Measurements from ENCODE around the gene YBX1.
A peak's percentile ranks its signal among the peaks of the same experiment; 100 is the strongest.
"Not testable (repeated sequence)": the region's sequence is repeated elsewhere in the genome, so short reads cannot be mapped to it uniquely, and the experiment has no call there.

Gene YBX1

GRCh38 chr1:42676534-42677087 is 5.6 kb upstream of the YBX1 start:
- Histone ChIP-seq H3K27me3 (ENCODE audit: insufficient read depth, low read length) (no peaks in the 10 kb centered on the region), H3K9me3 (ENCODE audit: low read length) (no peaks in the 10 kb centered on the region), H3K4me3 (ENCODE audit: low read length) (no peak overlapping the region), H3K36me3 (ENCODE audit: insufficient read depth, low read length) (peaks cover 22% of the 10 kb centered on the region), H2AFZ (ENCODE audit: low read depth, low read length) (no peak overlapping the region), H3K4me1 (ENCODE audit: insufficient read depth, low read length) (peaks cover 18% of the 10 kb centered on the region)

- Histone ChIP-seq H3K9me3 (ENCODE audit: low read length) (no peaks in the 10 kb centered on the region), H2AFZ (ENCODE audit: low read depth, low read length) (no peak overlapping the region), H3K4me1 (ENCODE audit: insufficient read depth, low read length) (peaks cover 30% of the 10 kb centered on the region), H3K27me3 (ENCODE audit: insufficient read depth, low read length) (no peaks in the 10 kb centered on the region), H3K36me3 (ENCODE audit: insufficient read depth, low read length) (peaks cover 30% of the 10 kb centered on the region), H3K4me3 (ENCODE audit: low read length) (no peak overlapping the region)
Observed at GRCh38 chr1:42679364-42679983, 2.7 kb upstream of the YBX1 start.

- peaks cover 29% of the 10 kb centered on the region for H3K36me3 ChIP-seq (ENCODE audit: insufficient read depth, low read length)
- H3K9me3 ChIP-seq (ENCODE audit: low read length), result no peaks in the 10 kb centered on the region
- H3K4me1 ChIP-seq (ENCODE audit: insufficient read depth, low read length), result peaks cover 36% of the 10 kb centered on the region
- H3K27me3 ChIP-seq (ENCODE audit: insufficient read depth, low read length), result no peaks in the 10 kb centered on the region
- H2AFZ ChIP-seq (ENCODE audit: low read depth, low read length), result no peak overlapping the region
- H3K4me3 ChIP-seq (ENCODE audit: low read length), result peak overlapping the region; percentile 64
Observed at GRCh38 chr1:42680055-42680454, 2.2 kb upstream of the YBX1 start.

- H3K4me1 ChIP-seq (ENCODE audit: insufficient read depth, low read length), result peaks cover 45% of the 10 kb centered on the region
- no peaks in the 10 kb centered on the region for H3K9me3 ChIP-seq (ENCODE audit: low read length)
Observed at GRCh38 chr1:42680921-42681683, 1.1 kb upstream of the YBX1 start.

GRCh38 chr1:42682484-42682738 is 193 bp downstream of the YBX1 start:
- H3K4me1 ChIP-seq (ENCODE audit: insufficient read depth, low read length), result peaks cover 49% of the 10 kb centered on the region

More at GRCh38 chr1:42680921-42681683, 1.1 kb upstream of the YBX1 start:
- peak overlapping the region; percentile 64 for H3K4me3 ChIP-seq (ENCODE audit: low read length)
- H3K36me3 ChIP-seq (ENCODE audit: insufficient read depth, low read length), result peaks cover 25% of the 10 kb centered on the region
- H3K27me3 ChIP-seq (ENCODE audit: insufficient read depth, low read length), result no peaks in the 10 kb centered on the region
- H2AFZ ChIP-seq (ENCODE audit: low read depth, low read length), result peak overlapping the region; percentile 49

GRCh38 chr1:42682739-42683531 is 717 bp downstream of the YBX1 start:
- H3K4me3 ChIP-seq (ENCODE audit: low read length), result peak overlapping the region; percentile 64
- no peak overlapping the region for H2AFZ ChIP-seq (ENCODE audit: low read depth, low read length)
- no peaks in the 10 kb centered on the region for H3K9me3 ChIP-seq (ENCODE audit: low read length)
- H3K27me3 ChIP-seq (ENCODE audit: insufficient read depth, low read length), result no peaks in the 10 kb centered on the region
- H3K36me3 ChIP-seq (ENCODE audit: insufficient read depth, low read length), result peaks cover 35% of the 10 kb centered on the region
- H3K4me1 ChIP-seq (ENCODE audit: insufficient read depth, low read length), result peaks cover 49% of the 10 kb centered on the region

More at GRCh38 chr1:42682484-42682738, 193 bp downstream of the YBX1 start:
- Histone ChIP-seq H3K4me3 (ENCODE audit: low read length) (peak overlapping the region; percentile 64), H3K36me3 (ENCODE audit: insufficient read depth, low read length) (peaks cover 29% of the 10 kb centered on the region)
- not testable (repeated sequence) for H2AFZ ChIP-seq (ENCODE audit: low read depth, low read length); H3K27me3 ChIP-seq (ENCODE audit: insufficient read depth, low read length); H3K9me3 ChIP-seq (ENCODE audit: low read length)

GRCh38 chr1:42684139-42684538 is 1.9 kb downstream of the YBX1 start:
- Histone ChIP-seq H3K9me3 (ENCODE audit: low read length) (no peaks in the 10 kb centered on the region), H3K4me3 (ENCODE audit: low read length) (peak overlapping the region; percentile 64), H3K36me3 (ENCODE audit: insufficient read depth, low read length) (peaks cover 39% of the 10 kb centered on the region), H3K4me1 (ENCODE audit: insufficient read depth, low read length) (peaks cover 51% of the 10 kb centered on the region), H3K27me3 (ENCODE audit: insufficient read depth, low read length) (no peaks in the 10 kb centered on the region), H2AFZ (ENCODE audit: low read depth, low read length) (no peak overlapping the region)

GRCh38 chr1:42686418-42686817 is 4.2 kb downstream of the YBX1 start:
- Histone ChIP-seq H3K4me1 (ENCODE audit: insufficient read depth, low read length) (peaks cover 36% of the 10 kb centered on the region), H3K9me3 (ENCODE audit: low read length) (no peaks in the 10 kb centered on the region), H3K36me3 (ENCODE audit: insufficient read depth, low read length) (peaks cover 42% of the 10 kb centered on the region), H2AFZ (ENCODE audit: low read depth, low read length) (no peak overlapping the region), H3K27me3 (ENCODE audit: insufficient read depth, low read length) (no peaks in the 10 kb centered on the region), H3K4me3 (ENCODE audit: low read length) (no peak overlapping the region)

GRCh38 chr1:42689912-42690311 is 7.7 kb downstream of the YBX1 start:
- Histone ChIP-seq H3K4me3 (ENCODE audit: low read length) (no peak overlapping the region), H3K27me3 (ENCODE audit: insufficient read depth, low read length) (no peaks in the 10 kb centered on the region), H3K4me1 (ENCODE audit: insufficient read depth, low read length) (peaks cover 21% of the 10 kb centered on the region), H3K36me3 (ENCODE audit: insufficient read depth, low read length) (peaks cover 49% of the 10 kb centered on the region), H3K9me3 (ENCODE audit: low read length) (no peaks in the 10 kb centered on the region), H2AFZ (ENCODE audit: low read depth, low read length) (no peak overlapping the region)

- H3K4me1 ChIP-seq (ENCODE audit: insufficient read depth, low read length), result peaks cover 15% of the 10 kb centered on the region
- H3K27me3 ChIP-seq (ENCODE audit: insufficient read depth, low read length), result no peaks in the 10 kb centered on the region
- no peak overlapping the region for H2AFZ ChIP-seq (ENCODE audit: low read depth, low read length)
- no peak overlapping the region for H3K4me3 ChIP-seq (ENCODE audit: low read length)
- H3K36me3 ChIP-seq (ENCODE audit: insufficient read depth, low read length), result peaks cover 51% of the 10 kb centered on the region
- no peaks in the 10 kb centered on the region for H3K9me3 ChIP-seq (ENCODE audit: low read length)
Observed at GRCh38 chr1:42690477-42691156, 8.4 kb downstream of the YBX1 start.

- H2AFZ ChIP-seq (ENCODE audit: low read depth, low read length), result no peak overlapping the region
- peaks cover 11% of the 10 kb centered on the region for H3K4me1 ChIP-seq (ENCODE audit: insufficient read depth, low read length)
- H3K4me3 ChIP-seq (ENCODE audit: low read length), result no peak overlapping the region
- peaks cover 56% of the 10 kb centered on the region for H3K36me3 ChIP-seq (ENCODE audit: insufficient read depth, low read length)
- no peaks in the 10 kb centered on the region for H3K9me3 ChIP-seq (ENCODE audit: low read length)
- no peaks in the 10 kb centered on the region for H3K27me3 ChIP-seq (ENCODE audit: insufficient read depth, low read length)
Observed at GRCh38 chr1:42691157-42691498, 8.9 kb downstream of the YBX1 start.

- peaks cover 61% of the 10 kb centered on the region for H3K36me3 ChIP-seq (ENCODE audit: insufficient read depth, low read length)
- H3K4me3 ChIP-seq (ENCODE audit: low read length), result no peak overlapping the region
- H3K27me3 ChIP-seq (ENCODE audit: insufficient read depth, low read length), result no peaks in the 10 kb centered on the region
- no peaks in the 10 kb centered on the region for H3K9me3 ChIP-seq (ENCODE audit: low read length)
- peaks cover 7% of the 10 kb centered on the region for H3K4me1 ChIP-seq (ENCODE audit: insufficient read depth, low read length)
- H2AFZ ChIP-seq (ENCODE audit: low read depth, low read length), result no peak overlapping the region
Observed at GRCh38 chr1:42692461-42692860, 10.2 kb downstream of the YBX1 start.

- Histone ChIP-seq H3K4me1 (ENCODE audit: insufficient read depth, low read length) (peaks cover 7% of the 10 kb centered on the region), H2AFZ (ENCODE audit: low read depth, low read length) (no peak overlapping the region), H3K9me3 (ENCODE audit: low read length) (no peaks in the 10 kb centered on the region), H3K27me3 (ENCODE audit: insufficient read depth, low read length) (no peaks in the 10 kb centered on the region), H3K4me3 (ENCODE audit: low read length) (no peak overlapping the region), H3K36me3 (ENCODE audit: insufficient read depth, low read length) (peaks cover 61% of the 10 kb centered on the region)
Observed at GRCh38 chr1:42692911-42693310, 10.7 kb downstream of the YBX1 start.

Measured in neuron (in vitro differentiated cells).